ENCODE data around the gene TBC1D9. TPM values are rescaled to one million over a fixed set of nuclear protein-coding genes. Genes with fewer than 3 reads are reported as not detected.
"Not testable (repeated sequence)": the region's sequence is repeated elsewhere in the genome, so short reads cannot be mapped to it uniquely, and the experiment has no call there.

The TBC1D9 gene
- total RNA-seq, 1 donor from 2014 or later: 36.4 TPM

DNA sequence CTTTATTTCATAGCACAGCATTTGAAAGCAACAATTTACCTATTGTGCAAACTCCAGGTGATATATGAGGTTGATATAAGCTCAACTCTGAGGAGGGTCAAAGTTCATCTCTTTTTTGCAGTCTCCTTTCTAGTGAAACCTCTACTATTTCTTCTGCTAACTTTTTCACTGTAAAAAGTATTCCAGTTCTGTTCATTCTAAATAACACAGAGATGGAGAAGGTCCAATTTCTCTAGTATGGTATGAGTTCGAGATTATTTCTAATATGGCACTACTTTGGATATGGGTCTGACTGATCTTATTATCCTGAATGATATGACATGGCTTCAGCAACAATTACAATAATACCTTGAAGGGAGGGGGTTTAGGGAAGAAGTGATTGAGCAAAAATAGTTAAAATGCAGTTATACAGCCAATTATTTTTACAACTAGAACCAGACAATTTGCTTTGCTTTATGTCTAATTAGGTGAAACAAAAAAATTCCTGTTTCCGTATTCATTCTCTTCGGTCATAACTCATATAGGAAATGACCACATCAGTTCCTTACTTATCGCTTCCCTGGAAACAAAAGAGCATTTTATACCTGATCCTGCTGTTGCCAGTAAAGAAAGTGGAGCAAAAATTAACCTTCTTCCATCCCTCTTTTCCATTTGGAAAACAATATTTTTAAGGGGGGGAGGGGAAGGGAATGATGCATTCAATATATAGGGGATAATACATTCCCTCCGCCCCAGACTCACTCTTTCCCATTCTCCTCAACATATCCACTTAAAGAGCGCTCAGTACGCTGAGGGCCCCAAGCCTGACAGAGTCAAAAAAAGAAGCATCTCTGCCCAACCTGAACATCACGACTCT is 1.0 kb downstream of the TBC1D9 start:
- no peak for DNase-seq (ENCODE audit: low spot score, unreplicated experiment)
- Mint-ChIP-seq H3K36me3 (ENCODE audit: insufficient read depth) (peaks cover 17% of the 10 kb centered on the region), H3K9me3 (ENCODE audit: low read depth) (peaks cover 13% of the 10 kb centered on the region), H3K27ac (peak overlapping the region; percentile 93), H3K27me3 (no peaks in the 10 kb centered on the region), H3K4me1 (ENCODE audit: low read depth) (peaks cover 22% of the 10 kb centered on the region), H3K4me3 (ENCODE audit: low read depth) (peak overlapping the region; percentile 87)
- TF ChIP-seq, protein P1, sequence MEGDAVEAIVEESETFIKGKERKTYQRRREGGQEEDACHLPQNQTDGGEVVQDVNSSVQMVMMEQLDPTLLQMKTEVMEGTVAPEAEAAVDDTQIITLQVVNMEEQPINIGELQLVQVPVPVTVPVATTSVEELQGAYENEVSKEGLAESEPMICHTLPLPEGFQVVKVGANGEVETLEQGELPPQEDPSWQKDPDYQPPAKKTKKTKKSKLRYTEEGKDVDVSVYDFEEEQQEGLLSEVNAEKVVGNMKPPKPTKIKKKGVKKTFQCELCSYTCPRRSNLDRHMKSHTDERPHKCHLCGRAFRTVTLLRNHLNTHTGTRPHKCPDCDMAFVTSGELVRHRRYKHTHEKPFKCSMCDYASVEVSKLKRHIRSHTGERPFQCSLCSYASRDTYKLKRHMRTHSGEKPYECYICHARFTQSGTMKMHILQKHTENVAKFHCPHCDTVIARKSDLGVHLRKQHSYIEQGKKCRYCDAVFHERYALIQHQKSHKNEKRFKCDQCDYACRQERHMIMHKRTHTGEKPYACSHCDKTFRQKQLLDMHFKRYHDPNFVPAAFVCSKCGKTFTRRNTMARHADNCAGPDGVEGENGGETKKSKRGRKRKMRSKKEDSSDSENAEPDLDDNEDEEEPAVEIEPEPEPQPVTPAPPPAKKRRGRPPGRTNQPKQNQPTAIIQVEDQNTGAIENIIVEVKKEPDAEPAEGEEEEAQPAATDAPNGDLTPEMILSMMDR (IDR thresholded peaks at IDR 0.05; ENCODE audit: unreplicated experiment): no peak

DNA sequence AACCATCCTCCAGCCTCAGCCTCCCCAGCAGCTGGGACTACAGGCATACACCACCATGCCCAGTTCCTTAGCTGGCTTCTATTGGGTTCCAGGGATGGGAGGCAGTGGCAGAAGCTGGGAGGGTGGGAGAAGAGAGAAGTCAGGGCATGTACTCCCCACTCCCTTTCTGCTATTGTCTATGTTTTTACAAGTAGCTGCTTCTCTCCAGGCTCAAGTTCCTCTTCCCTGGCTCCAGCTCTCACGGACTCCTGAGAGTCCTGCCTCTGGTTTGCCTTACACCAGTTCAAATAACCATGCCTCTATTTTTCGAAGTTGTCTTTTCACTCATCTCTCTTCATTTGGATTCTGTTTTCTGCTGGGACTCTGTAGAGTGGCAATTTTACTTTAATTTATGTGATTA is 2.9 kb downstream of the TBC1D9 start:
- no peak for DNase-seq (ENCODE audit: low spot score, unreplicated experiment)
- Mint-ChIP-seq H3K9me3 (ENCODE audit: low read depth) (peaks cover 18% of the 10 kb centered on the region), H3K27me3 (no peaks in the 10 kb centered on the region), H3K27ac (peak overlapping the region; percentile 31), H3K4me3 (ENCODE audit: low read depth) (peak overlapping the region; percentile 24), H3K4me1 (ENCODE audit: low read depth) (peaks cover 22% of the 10 kb centered on the region), H3K36me3 (ENCODE audit: insufficient read depth) (peaks cover 23% of the 10 kb centered on the region)
- TF ChIP-seq, protein P1 (IDR thresholded peaks at IDR 0.05; ENCODE audit: unreplicated experiment): no peak

DNA sequence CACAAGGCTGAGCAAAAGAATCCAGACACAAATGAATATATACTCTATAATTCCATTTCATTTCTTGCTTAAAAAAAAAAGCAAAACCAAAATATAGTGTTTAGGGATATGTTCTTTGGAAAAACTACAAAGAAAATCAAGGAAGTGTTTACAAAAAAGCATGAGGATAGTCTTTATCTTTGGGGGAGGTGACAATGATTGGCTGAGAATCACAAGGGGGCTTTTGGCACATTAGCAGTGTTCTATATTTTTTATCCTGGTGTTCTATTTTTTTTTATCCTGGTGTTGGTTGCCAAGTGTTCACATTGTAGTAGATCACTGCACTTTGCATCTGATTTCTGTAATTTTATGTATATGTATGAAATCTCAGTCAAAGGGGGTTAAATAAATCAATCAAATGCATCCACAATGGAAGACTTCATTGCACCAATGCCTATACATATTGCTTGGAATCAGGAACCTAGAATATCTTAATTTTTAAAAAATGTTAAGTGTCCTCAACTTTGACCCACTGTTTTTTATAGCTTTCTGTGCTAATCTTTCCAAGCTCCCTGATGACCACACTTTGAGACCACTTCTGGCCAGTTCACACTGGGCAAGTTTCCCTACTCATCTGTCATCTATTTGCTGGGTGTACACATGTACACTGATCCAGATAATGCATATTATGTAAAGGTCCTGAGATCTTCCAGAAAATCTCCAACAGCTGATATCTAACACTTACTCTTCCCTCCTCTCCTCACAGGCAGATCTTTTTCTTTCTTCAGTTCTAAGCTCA is 3.7 kb downstream of the TBC1D9 start:
- TF ChIP-seq, protein P1 (IDR thresholded peaks at IDR 0.05; ENCODE audit: unreplicated experiment): no peak
- H3K4me1 Mint-ChIP-seq (ENCODE audit: low read depth): peaks cover 20% of the 10 kb centered on the region
- no peak for DNase-seq (ENCODE audit: low spot score, unreplicated experiment)
- peaks cover 25% of the 10 kb centered on the region for H3K9me3 Mint-ChIP-seq (ENCODE audit: low read depth)
- no peak overlapping the region for H3K4me3 Mint-ChIP-seq (ENCODE audit: low read depth)
- peak overlapping the region; percentile 30 for H3K27ac Mint-ChIP-seq
- peaks cover 29% of the 10 kb centered on the region for H3K36me3 Mint-ChIP-seq (ENCODE audit: insufficient read depth)
- no peaks in the 10 kb centered on the region for H3K27me3 Mint-ChIP-seq

DNA sequence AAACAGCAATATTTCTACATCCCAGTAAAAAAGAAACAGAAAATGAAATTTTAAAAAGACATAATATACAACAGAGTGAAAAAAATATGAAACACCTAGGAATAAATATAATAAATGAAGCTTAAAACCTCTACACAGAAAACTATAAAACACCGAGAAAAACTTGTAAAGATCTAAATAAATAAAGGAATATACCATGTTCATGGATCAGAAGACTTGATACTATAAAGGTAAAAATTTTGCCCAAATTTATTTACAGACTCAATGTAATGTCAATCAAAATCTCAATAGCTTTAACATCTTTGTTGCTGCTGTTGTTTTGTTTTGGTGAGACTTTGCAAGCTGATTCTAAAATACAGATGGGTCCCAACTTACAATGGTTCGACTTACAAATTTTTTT is 5.7 kb downstream of the TBC1D9 start:
- Mint-ChIP-seq H3K4me1 (ENCODE audit: low read depth) (peaks cover 18% of the 10 kb centered on the region), H3K4me3 (ENCODE audit: low read depth) (no peak overlapping the region), H3K9me3 (ENCODE audit: low read depth) (peaks cover 25% of the 10 kb centered on the region), H3K27ac (no peak overlapping the region), H3K36me3 (ENCODE audit: insufficient read depth) (peaks cover 29% of the 10 kb centered on the region), H3K27me3 (no peaks in the 10 kb centered on the region)
- TF ChIP-seq, protein P1 (IDR thresholded peaks at IDR 0.05; ENCODE audit: unreplicated experiment): no peak
- DNase-seq (ENCODE audit: low spot score, unreplicated experiment): no peak

DNA sequence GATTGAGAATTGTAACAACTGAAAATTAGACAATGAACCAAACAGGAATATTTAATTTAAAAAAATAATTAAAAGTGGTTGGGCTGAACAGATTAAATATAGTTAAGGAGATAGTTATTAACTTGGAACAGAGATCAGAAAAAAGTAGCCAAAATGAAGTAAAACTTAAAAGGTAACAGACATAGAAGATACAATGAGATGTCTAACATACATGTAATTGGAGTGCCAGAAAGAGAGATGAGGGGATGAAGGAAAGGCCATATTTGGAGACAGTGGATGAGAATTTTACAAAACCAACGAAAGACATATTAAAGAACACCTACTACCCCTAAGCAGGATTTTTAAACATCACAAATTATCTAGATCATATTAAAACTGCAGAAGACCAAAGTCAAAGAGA is 8.0 kb downstream of the TBC1D9 start:
- Mint-ChIP-seq H3K9me3 (ENCODE audit: low read depth) (peaks cover 25% of the 10 kb centered on the region), H3K27me3 (no peaks in the 10 kb centered on the region), H3K4me3 (ENCODE audit: low read depth) (no peak overlapping the region), H3K4me1 (ENCODE audit: low read depth) (peaks cover 22% of the 10 kb centered on the region), H3K27ac (peak overlapping the region; percentile 21), H3K36me3 (ENCODE audit: insufficient read depth) (peaks cover 26% of the 10 kb centered on the region)
- TF ChIP-seq, protein P1 (IDR thresholded peaks at IDR 0.05; ENCODE audit: unreplicated experiment): no peak
- DNase-seq (ENCODE audit: low spot score, unreplicated experiment): no peak

DNA sequence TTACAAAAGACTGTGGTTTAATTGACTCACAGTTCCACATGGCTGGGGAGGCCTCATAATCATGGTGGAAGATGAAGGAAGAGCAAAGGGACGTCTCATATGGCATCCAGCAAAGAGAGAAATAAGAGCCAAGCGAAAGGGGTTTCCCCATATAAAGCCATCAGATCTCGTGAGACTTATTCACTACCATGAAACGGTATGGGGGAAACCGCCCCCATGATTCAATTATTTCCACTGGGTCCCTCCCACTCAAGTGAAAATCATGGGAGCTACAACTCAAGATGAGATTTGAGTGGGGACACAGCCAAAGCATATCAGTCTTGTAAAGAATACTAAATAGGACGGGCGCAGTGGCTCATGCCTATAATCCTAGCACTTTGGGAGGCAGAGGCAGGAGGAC is 9.6 kb downstream of the TBC1D9 start:
- H3K27me3 Mint-ChIP-seq; DNase-seq (ENCODE audit: low spot score, unreplicated experiment); H3K4me3 Mint-ChIP-seq (ENCODE audit: low read depth); H3K27ac Mint-ChIP-seq: not testable (repeated sequence)
- peaks cover 33% of the 10 kb centered on the region for H3K4me1 Mint-ChIP-seq (ENCODE audit: low read depth)
- H3K9me3 Mint-ChIP-seq (ENCODE audit: low read depth): peaks cover 16% of the 10 kb centered on the region
- H3K36me3 Mint-ChIP-seq (ENCODE audit: insufficient read depth): peaks cover 16% of the 10 kb centered on the region

All from progenitor cell of endocrine pancreas (in vitro differentiated cells).